Right lobe of liver (tissue), 4 donors: Measurements from ENCODE around the gene ENOX1.

Source experiments
- CTCF ChIP-seq, 4 donors: fragments of 200-600 bp in 3 of 4; fragments of 450-650 bp in 1 of 4; IDR thresholded peaks; one replicate each; pipeline versions ENCODE4 v1.5.1 to v1.8.0; 2016 to 2022; ENCODE audit warnings: antibody characterized with exemption in 4 of 4, mild to moderate bottlenecking in 2 of 4
- POLR2A ChIP-seq: fragments of 450-650 bp; IDR thresholded peaks from one replicate; pipeline ENCODE4 v1.6.1; 2017; ENCODE audit warnings: antibody characterized with exemption, mild to moderate bottlenecking
- donor health status: DM: no; HTN: no; CAD: no.
- donor health status: DM: no; HTN: no; CAD: no.
- donor health status: DM: no; HTN: yes; CAD: no.

GRCh38 chr13:43408274-43408673 lies 378.5 kb downstream of the ENOX1 start:
- no peak for TF ChIP-seq CTCF (IDR thresholded peaks at IDR 0.05)
- TF ChIP-seq POLR2A: no peak
